K562 (cell line): ENCODE measurements around the gene IARS1. TPM values are rescaled to one million over a fixed set of nuclear protein-coding genes. Genes with fewer than 3 reads are reported as not detected.

ENCODE experiments used
- ARID3A ChIP-seq: IDR thresholded peaks from 2 replicates; pipeline ENCODE4 v1.6.1; 2012; ENCODE audit warnings: low read depth, low read length, improper control_type of control experiment, borderline replicate concordance
- ETV1 ChIP-seq: fragments of 450-650 bp; conservative IDR thresholded peaks from 2 replicates; pipeline ENCODE4 v1.6.1; 2016; ENCODE audit warnings: missing genetic modification characterization, control low read depth, low read depth, missing compliant biosample characterization
- GTF2E2 ChIP-seq: fragments of 200-800 bp; sonication (Bioruptor generic); IDR thresholded peaks from 2 replicates; pipeline ENCODE4 v1.6.1; 2016; ENCODE audit warnings: missing genetic modification characterization, missing compliant biosample characterization
- HCFC1 ChIP-seq: IDR thresholded peaks from 2 replicates; pipeline ENCODE4 v1.6.1; 2012; ENCODE audit warnings: low read depth, low read length, improper control_type of control experiment
- KHSRP ChIP-seq: fragments of 450-650 bp; IDR thresholded peaks from 2 replicates; pipeline ENCODE4 v1.6.1; 2017
- MBD1 ChIP-seq: fragments of 250-450 bp; sonication (Bioruptor Pico); IDR thresholded peaks from 2 replicates; pipeline ENCODE4 v1.8.0; 2022; ENCODE audit warnings: inconsistent platforms
- PRMT5 ChIP-seq: sonication (generic); formaldehyde crosslinking; IDR thresholded peaks from 2 replicates; pipeline ENCODE4 v1.5.0; 2020; ENCODE audit warnings: missing genetic modification reagents
- SOX6 ChIP-seq: fragments of 450-650 bp; IDR thresholded peaks from 2 replicates; pipeline ENCODE4 v1.6.1; 2014; ENCODE audit warnings: mild to moderate bottlenecking
- YBX1 ChIP-seq: fragments of 450-650 bp; IDR thresholded peaks from 2 replicates; pipeline ENCODE4 v1.7.1; 2016; ENCODE audit warnings: mild to moderate bottlenecking
- ZFP91 ChIP-seq: sonication (generic); formaldehyde crosslinking; IDR thresholded peaks from 2 replicates; pipeline ENCODE4 v1.8.0; 2022; ENCODE audit warnings: mild to moderate bottlenecking, missing genetic modification reagents
- ZMIZ1 ChIP-seq, 2 experiments: fragments of 150-350 bp in 1 of 2; IDR thresholded peaks; 2 replicates each; pipeline ENCODE4 v1.6.1; 2012 to 2016; ENCODE audit warnings: low read depth in 2 of 2, low read length in 2 of 2, mild to moderate bottlenecking in 1 of 2, moderate library complexity in 1 of 2
- polyA plus RNA-seq, 8 experiments: library from polyadenylated mRNA; depleted of rRNA in 4 of 8; stranded (reverse) in 5 of 8; unstranded in 3 of 8; fragments of >200 nt; fragmentation: Nextera tagmentation in 2 of 8; fragmentation: Illumina TruSeq in 1 of 8; extraction: Ambion mirVana in 2 of 8; extraction: Trizol in 1 of 8; gene quantifications; 2 replicates each; pipeline versions ENCODE4 v1.2.1 to v1.2.3, GENCODE V29; 2011 to 2014; ENCODE audit warnings: inconsistent platforms in 1 of 8, missing spikeins in 1 of 8
- total RNA-seq, 7 experiments: library from RNA; depleted of rRNA in 6 of 7; stranded (reverse); fragments of >200 nt in 6 of 7; fragmentation: Illumina TruSeq in 2 of 7; extraction: Trizol in 2 of 7; gene quantifications; 2 replicates each; pipeline versions ENCODE4 v1.2.1 to v1.2.3, GENCODE V29; 2011 to 2021; ENCODE audit warnings: low replicate concordance in 1 of 7

Gene IARS1
- total and polyA plus RNA-seq, 9 of the 15 experiments (the other 6 are each of a cell fraction or from before 2014, with no cell fraction given): 119 to 371 (median 234) TPM

- no peak for TF ChIP-seq MBD1 (CRISPR knock-in tag)
- TF ChIP-seq HCFC1: peak; percentile 78
- peak; percentile 79 for TF ChIP-seq ETV1
- no peak; the same call in 1 of the 2 replicates for TF ChIP-seq ZFP91 (CRISPR knock-in tag)
- TF ChIP-seq PRMT5 (CRISPR knock-in tag): no peak
- no peak for TF ChIP-seq KHSRP
- TF ChIP-seq ARID3A: no peak
- no peak for TF ChIP-seq YBX1
- peak; percentile 76; the same call in 1 of the 2 replicates for TF ChIP-seq GTF2E2 (tag)
- 0 out of 4 replicates have a peak, but pooled peaks of 1 of the 2 experiments have one; percentile 23 for TF ChIP-seq ZMIZ1 (IDR thresholded peaks at IDR 0.05; ENCODE audit: low read depth in 2 of 2, low read length in 2 of 2)
- peak; percentile 68 for TF ChIP-seq SOX6
Observed at GRCh38 chr9:92293452-92294296, at the start of gene IARS1 (continued).
